Esophagus muscularis mucosa (tissue), 4 donors: Measurements from ENCODE around the gene POFUT2. TPM values are rescaled to one million over a fixed set of nuclear protein-coding genes. Genes with fewer than 3 reads are reported as not detected.

Experiments used
- DNase-seq: peaks from one replicate; pipeline ENCODE4 v3.0.0-alpha.2; 2017; ENCODE audit errors: extremely low spot score
- H3K27ac ChIP-seq, 4 donors: fragments of 200-600 bp; sonication (generic); replicated peaks in 1 of 4; 1 replicate in 3 of 4; 2 replicates in 1 of 4; pipeline ENCODE4 v1.5.1; 2016 to 2019; ENCODE audit warnings: mild to moderate bottlenecking in 1 of 4
- H3K27me3 ChIP-seq, 4 donors: fragments of 200-600 bp; sonication (generic); one replicate each; pipeline versions ENCODE4 v1.5.1 to v1.6.0; 2016 to 2019
- H3K36me3 ChIP-seq, 4 donors: fragments of 200-600 bp; sonication (generic); one replicate each; pipeline ENCODE4 v1.5.1; 2016 to 2019
- H3K4me1 ChIP-seq, 4 donors: fragments of 200-600 bp; sonication (generic); one replicate each; pipeline ENCODE4 v1.5.1; 2016 to 2019
- H3K4me3 ChIP-seq, 4 donors: fragments of 200-600 bp; sonication (generic); 1 replicate in 2 of 4; 2 replicates in 2 of 4; pipeline ENCODE4 v1.5.1; 2016 to 2019; ENCODE audit warnings: mild to moderate bottlenecking in 4 of 4, moderate library complexity in 1 of 4
- H3K9me3 ChIP-seq, 4 donors: fragments of 200-600 bp; sonication (generic); 1 replicate in 3 of 4; 2 replicates in 1 of 4; pipeline ENCODE4 v1.5.1; 2016 to 2019
- EP300 ChIP-seq: sonication (generic); formaldehyde crosslinking; IDR thresholded peaks from one replicate; pipeline ENCODE4 v1.6.1; 2017; ENCODE audit warnings: antibody characterized with exemption
- POLR2A ChIP-seq: fragments of 450-650 bp; IDR thresholded peaks from one replicate; pipeline ENCODE4 v1.6.1; 2017; ENCODE audit warnings: antibody characterized with exemption, moderate library complexity, mild to moderate bottlenecking, low read depth
- POLR2AphosphoS5 ChIP-seq, 2 donors: sonication (generic); formaldehyde crosslinking; IDR thresholded peaks; one replicate each; pipeline ENCODE4 v1.6.1; 2017; ENCODE audit warnings: antibody characterized with exemption in 2 of 2
- WGBS: methylation state at CpG from one replicate; pipeline ENCODE4 v1.1.5; 2018; 5-methylcytosine and 5-hydroxymethylcytosine counted together
- intact Hi-C: fragments of 100-400 bp; cut with DNase I; formaldehyde crosslinking; loops from one replicate; pipeline ENCODE4 v1.15.1; 2023
- total RNA-seq, 4 donors: library from RNA; depleted of rRNA; stranded (reverse); fragments of >200 nt; gene quantifications; one replicate each; pipeline versions ENCODE4 v1.1.0 to v1.2.1, GENCODE V29; 2016
- TF ChIP-seq, protein P1 (sequence below), 3 experiments: fragments of 200-600 bp in 2 of 3; fragments of 450-650 bp in 1 of 3; sonication (generic) in 2 of 3; IDR thresholded peaks; one replicate each; pipeline ENCODE4 v1.5.1; 2017 to 2019; ENCODE audit warnings: antibody characterized with exemption in 3 of 3, mild to moderate bottlenecking in 2 of 3, moderate library complexity in 1 of 3

Gene POFUT2
- total RNA-seq, 4 donors from 2014 or later, result 15.8 to 21.6 (median 18.7) TPM

DNA sequence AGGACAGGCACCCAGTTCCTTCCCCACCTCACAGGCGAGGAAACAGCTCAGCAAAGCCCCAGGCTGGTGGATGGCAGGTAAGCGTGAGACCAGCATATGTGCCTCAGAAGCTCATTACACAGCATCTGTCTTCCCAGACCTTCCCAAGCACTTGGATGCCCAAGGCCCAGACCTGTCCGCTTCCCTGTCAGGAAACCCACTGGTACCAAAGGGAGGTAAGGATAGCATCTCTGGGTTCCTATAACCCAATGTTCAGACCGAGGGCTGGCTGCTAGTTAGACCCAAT, 3.3 kb downstream of the POFUT2 start:
- Histone ChIP-seq H3K9me3 (no peaks in the 10 kb centered on the region), H3K27me3 (no peaks in the 10 kb centered on the region), H3K4me1 (peaks cover 16 to 34% (median 26%) of the 10 kb centered on the region in 4 donors), H3K27ac (no peak overlapping the region), H3K4me3 (no peak overlapping the region), H3K36me3 (peaks cover 40 to 71% (median 65%) of the 10 kb centered on the region in 4 donors)
- intact Hi-C loops, result no loop called here
- 95% methylated on average over 3 of the region's 4 CpGs for WGBS
- TF ChIP-seq, protein P1, sequence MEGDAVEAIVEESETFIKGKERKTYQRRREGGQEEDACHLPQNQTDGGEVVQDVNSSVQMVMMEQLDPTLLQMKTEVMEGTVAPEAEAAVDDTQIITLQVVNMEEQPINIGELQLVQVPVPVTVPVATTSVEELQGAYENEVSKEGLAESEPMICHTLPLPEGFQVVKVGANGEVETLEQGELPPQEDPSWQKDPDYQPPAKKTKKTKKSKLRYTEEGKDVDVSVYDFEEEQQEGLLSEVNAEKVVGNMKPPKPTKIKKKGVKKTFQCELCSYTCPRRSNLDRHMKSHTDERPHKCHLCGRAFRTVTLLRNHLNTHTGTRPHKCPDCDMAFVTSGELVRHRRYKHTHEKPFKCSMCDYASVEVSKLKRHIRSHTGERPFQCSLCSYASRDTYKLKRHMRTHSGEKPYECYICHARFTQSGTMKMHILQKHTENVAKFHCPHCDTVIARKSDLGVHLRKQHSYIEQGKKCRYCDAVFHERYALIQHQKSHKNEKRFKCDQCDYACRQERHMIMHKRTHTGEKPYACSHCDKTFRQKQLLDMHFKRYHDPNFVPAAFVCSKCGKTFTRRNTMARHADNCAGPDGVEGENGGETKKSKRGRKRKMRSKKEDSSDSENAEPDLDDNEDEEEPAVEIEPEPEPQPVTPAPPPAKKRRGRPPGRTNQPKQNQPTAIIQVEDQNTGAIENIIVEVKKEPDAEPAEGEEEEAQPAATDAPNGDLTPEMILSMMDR (IDR thresholded peaks at IDR 0.05), result no peak
- TF ChIP-seq POLR2AphosphoS5 (IDR thresholded peaks at IDR 0.05) (no peak), POLR2A (no peak), EP300 (no peak)
- no peak for DNase-seq

- Histone ChIP-seq H3K9me3 (no peaks in the 10 kb centered on the region), H3K4me1 (peaks cover 14 to 30% (median 21%) of the 10 kb centered on the region in 4 donors), H3K27me3 (no peaks in the 10 kb centered on the region), H3K36me3 (peaks cover 40 to 76% (median 69%) of the 10 kb centered on the region in 4 donors), H3K4me3 (no peak overlapping the region), H3K27ac (no peak overlapping the region)
- DNase-seq, result no peak
- TF ChIP-seq, protein P1 (IDR thresholded peaks at IDR 0.05), result no peak
- TF ChIP-seq POLR2AphosphoS5 (IDR thresholded peaks at IDR 0.05) (no peak), EP300 (no peak), POLR2A (no peak)
- intact Hi-C loops, result no loop called here
- WGBS, result 95% methylated on average over 21 of the region's 36 CpGs
Observed at GRCh38 chr21:45283611-45284455, 3.9 kb downstream of the POFUT2 start.

GRCh38 chr21:45283035-45283610, 4.6 kb downstream of the POFUT2 start:
- Histone ChIP-seq H3K4me1 (peaks cover 8 to 23% (median 14%) of the 10 kb centered on the region in 4 donors), H3K36me3 (peaks cover 45 to 83% (median 76%) of the 10 kb centered on the region in 4 donors), H3K4me3 (no peak overlapping the region), H3K9me3 (no peaks in the 10 kb centered on the region), H3K27me3 (no peaks in the 10 kb centered on the region), H3K27ac (no peak overlapping the region)
- 74% methylated on average over 25 of the region's 31 CpGs for WGBS
- DNase-seq, result no peak
- intact Hi-C loops, result no loop called here
- TF ChIP-seq EP300 (no peak), POLR2A (no peak), POLR2AphosphoS5 (IDR thresholded peaks at IDR 0.05) (no peak)
- TF ChIP-seq, protein P1 (IDR thresholded peaks at IDR 0.05), result no peak

GRCh38 chr21:45282283-45283034, 5.2 kb downstream of the POFUT2 start:
- Histone ChIP-seq H3K9me3 (no peaks in the 10 kb centered on the region), H3K36me3 (peaks cover 51 to 90% (median 83%) of the 10 kb centered on the region in 4 donors), H3K27ac (no peak overlapping the region), H3K4me1 (peaks cover 8 to 23% (median 14%) of the 10 kb centered on the region in 4 donors), H3K4me3 (no peak overlapping the region), H3K27me3 (no peaks in the 10 kb centered on the region)
- intact Hi-C loops, result no loop called here
- 80% methylated on average over 21 of the region's 22 CpGs for WGBS
- DNase-seq, result no peak
- TF ChIP-seq POLR2A (no peak), EP300 (no peak), POLR2AphosphoS5 (IDR thresholded peaks at IDR 0.05) (no peak)
- TF ChIP-seq, protein P1 (IDR thresholded peaks at IDR 0.05), result no peak
